Melanocyte of skin (primary cell): ENCODE data around the gene SOX14. TPM values are rescaled to one million over a fixed set of nuclear protein-coding genes. Genes with fewer than 3 reads are reported as not detected.

Experiments used
- total RNA-seq, 2 donors: library from RNA; depleted of rRNA; stranded (reverse); fragments of >200 nt; gene quantifications; 2 replicates each; pipeline ENCODE4 v1.2.3, GENCODE V29; 2012

SOX14 gene
- total RNA-seq: not detected

GRCh38 chr3:137764001-137764433 lies at the start of gene SOX14:
Gene SOX14 (plus strand): TSS chr3:137764315. CDS start chr3:137764785, 470 bp downstream.

Other genes with a start within 250 kb of the SOX14 start
- not detected for gene CLDN18, start 245.8 kb downstream of the SOX14 start, total RNA-seq